Measurements from ENCODE around the gene FAM174A.

The FAM174A gene

GRCh38 chr5:100623719-100624118, 88.5 kb downstream of the FAM174A start:
- no peak overlapping the region for H3K4me3 Mint-ChIP-seq
- no peaks in the 10 kb centered on the region for H3K27me3 Mint-ChIP-seq
- ATAC-seq (replicated peaks; ENCODE audit: extremely low read depth, poor library complexity, severe bottlenecking): peak; percentile 71
- H3K36me3 Mint-ChIP-seq (ENCODE audit: insufficient read depth): no peaks in the 10 kb centered on the region
- no peaks in the 10 kb centered on the region for H3K9me3 Mint-ChIP-seq
- no peaks in the 10 kb centered on the region for H3K4me1 Mint-ChIP-seq
- H3K27ac Mint-ChIP-seq (ENCODE audit: low read depth): no peak overlapping the region
- no peak for DNase-seq (ENCODE audit: low spot score in 2 of 2)

GRCh38 chr5:100634937-100635534, 99.9 kb downstream of the FAM174A start:
- Mint-ChIP-seq H3K27me3 (no peaks in the 10 kb centered on the region), H3K36me3 (ENCODE audit: insufficient read depth) (no peaks in the 10 kb centered on the region), H3K4me3 (no peak overlapping the region), H3K9me3 (no peaks in the 10 kb centered on the region), H3K4me1 (no peaks in the 10 kb centered on the region), H3K27ac (ENCODE audit: low read depth) (no peak overlapping the region)
- ATAC-seq (replicated peaks; ENCODE audit: extremely low read depth, poor library complexity, severe bottlenecking) (no peak), DNase-seq (ENCODE audit: low spot score in 2 of 2) (no peak)
